GM18907 (cell line): ENCODE data around the gene UCHL1.
"Not testable (repeated sequence)": the region's sequence is repeated elsewhere in the genome, so short reads cannot be mapped to it uniquely, and the experiment has no call there.

ENCODE experiments used
- ATAC-seq: cut with Tn5 transposase; IDR thresholded peaks from one replicate; pipeline ENCODE4 v1.9.1; 2021; ENCODE audit warnings: mild to moderate bottlenecking, moderate library complexity; ENCODE audit not compliant: unreplicated experiment

UCHL1 gene

GRCh38 chr4:41287852-41288251, 31.1 kb downstream of the UCHL1 start:
- ATAC-seq = no peak

GRCh38 chr4:41288254-41288653, 31.5 kb downstream of the UCHL1 start:
- no peak for ATAC-seq

GRCh38 chr4:41290479-41290878, 33.8 kb downstream of the UCHL1 start:
- ATAC-seq = no peak

- no peak for ATAC-seq
Measured at GRCh38 chr4:41294445-41295062, 37.8 kb downstream of the UCHL1 start.

- ATAC-seq = no peak
Measured at GRCh38 chr4:41296995-41297394, 40.3 kb downstream of the UCHL1 start.

GRCh38 chr4:41297832-41298231, 41.1 kb downstream of the UCHL1 start:
- no peak for ATAC-seq

- ATAC-seq = no peak
Measured at GRCh38 chr4:41299486-41299885, 42.8 kb downstream of the UCHL1 start.

- ATAC-seq = no peak
Measured at GRCh38 chr4:41301137-41301536, 44.4 kb downstream of the UCHL1 start.

- ATAC-seq = no peak
Measured at GRCh38 chr4:41303372-41304118, 46.8 kb downstream of the UCHL1 start.

GRCh38 chr4:41304221-41304620, 47.5 kb downstream of the UCHL1 start:
- no peak for ATAC-seq

GRCh38 chr4:41305476-41305875, 48.7 kb downstream of the UCHL1 start:
- ATAC-seq = no peak

- no peak for ATAC-seq
Measured at GRCh38 chr4:41307638-41308037, 50.9 kb downstream of the UCHL1 start.

GRCh38 chr4:41308398-41308797, 51.7 kb downstream of the UCHL1 start:
- no peak for ATAC-seq

GRCh38 chr4:41315426-41315825, 58.7 kb downstream of the UCHL1 start:
- not testable (repeated sequence) for ATAC-seq

GRCh38 chr4:41315862-41316261, 59.1 kb downstream of the UCHL1 start:
- ATAC-seq = no peak
